Activated CD4-positive, alpha-beta T cell treated with anti-CD3 and anti-CD28 coated beads, Interleukin-2, Interleukin-4, amounts not matched to agents 100 ng/mL and 50 ng/mL, durations not matched to agents 16 hours and 8 hours (primary cell): ENCODE data around the gene HERC6.
"Not testable (repeated sequence)": the region's sequence is repeated elsewhere in the genome, so short reads cannot be mapped to it uniquely, and the experiment has no call there.

Experiments
- DNase-seq: peaks from one replicate; pipeline ENCODE4 v3.0.0-alpha.2; 2020; ENCODE audit warnings: low spot score

Gene HERC6

GRCh38 chr4:88378691-88379559, at the start of gene HERC6:
HERC6 (plus strand) TSS chr4:88378852; CDS start chr4:88378922, 70 bp downstream.
- DNase-seq, result peak; percentile 90

GRCh38 chr4:88333741-88334405, 44.8 kb upstream of the HERC6 start:
- no peak for DNase-seq

- DNase-seq, result no peak
These were observed 43.5 kb upstream of the HERC6 start for GRCh38 chr4:88335092-88335665.

- DNase-seq, result peak; percentile 2
These were observed 37.1 kb upstream of the HERC6 start for GRCh38 chr4:88341227-88342192.

- DNase-seq, result not testable (repeated sequence)
These were observed 31.8 kb upstream of the HERC6 start for GRCh38 chr4:88346902-88347301.

- not testable (repeated sequence) for DNase-seq
These were observed 29.9 kb upstream of the HERC6 start for GRCh38 chr4:88348761-88349160.

GRCh38 chr4:88350786-88351185, 27.9 kb upstream of the HERC6 start:
- DNase-seq, result no peak

GRCh38 chr4:88352062-88352740, 26.5 kb upstream of the HERC6 start:
- no peak for DNase-seq

- no peak for DNase-seq
These were observed 25.3 kb upstream of the HERC6 start for GRCh38 chr4:88353324-88353723.

GRCh38 chr4:88356771-88357170, 21.9 kb upstream of the HERC6 start:
- DNase-seq, result no peak

- no peak for DNase-seq
These were observed 21.4 kb upstream of the HERC6 start for GRCh38 chr4:88357262-88357661.

- no peak for DNase-seq
These were observed 19.1 kb upstream of the HERC6 start for GRCh38 chr4:88359558-88359957.

- DNase-seq, result no peak
These were observed 18.4 kb upstream of the HERC6 start for GRCh38 chr4:88360256-88360655.

- no peak for DNase-seq
These were observed 17.9 kb upstream of the HERC6 start for GRCh38 chr4:88360791-88361190.

GRCh38 chr4:88361217-88361773, 17.4 kb upstream of the HERC6 start:
- DNase-seq, result not testable (repeated sequence)

GRCh38 chr4:88366460-88366859, 12.2 kb upstream of the HERC6 start:
- DNase-seq, result no peak

GRCh38 chr4:88367826-88368225, 10.8 kb upstream of the HERC6 start:
- DNase-seq, result no peak

GRCh38 chr4:88369180-88369812, 9.4 kb upstream of the HERC6 start:
- peak; percentile 13 for DNase-seq

GRCh38 chr4:88381123-88381522, 2.5 kb downstream of the HERC6 start:
- DNase-seq, result no peak

GRCh38 chr4:88382621-88383020, 4.0 kb downstream of the HERC6 start:
- DNase-seq, result peak; percentile 85
